HFF-Myc (cell line): ENCODE measurements around the gene SH3BGRL3.
A peak's percentile ranks its signal among the peaks of the same experiment; 100 is the strongest.

Experiments used
- DNase-seq: peaks from one replicate; pipeline ENCODE4 v3.0.0-alpha.2; 2011; ENCODE audit warnings: low read depth; ENCODE audit errors: extremely low read depth
- H3K4me3 ChIP-seq: replicated peaks from 2 replicates; pipeline ENCODE4 v1.5.1; 2011; ENCODE audit warnings: low read depth, mild to moderate bottlenecking, control low read depth, low read length
- TF ChIP-seq, protein P1 (sequence below): IDR thresholded peaks from 2 replicates; pipeline ENCODE4 v1.5.1; 2012; ENCODE audit warnings: mild to moderate bottlenecking, low read depth, low read length, control low read depth; ENCODE audit errors: missing control alignments

The SH3BGRL3 gene

DNA sequence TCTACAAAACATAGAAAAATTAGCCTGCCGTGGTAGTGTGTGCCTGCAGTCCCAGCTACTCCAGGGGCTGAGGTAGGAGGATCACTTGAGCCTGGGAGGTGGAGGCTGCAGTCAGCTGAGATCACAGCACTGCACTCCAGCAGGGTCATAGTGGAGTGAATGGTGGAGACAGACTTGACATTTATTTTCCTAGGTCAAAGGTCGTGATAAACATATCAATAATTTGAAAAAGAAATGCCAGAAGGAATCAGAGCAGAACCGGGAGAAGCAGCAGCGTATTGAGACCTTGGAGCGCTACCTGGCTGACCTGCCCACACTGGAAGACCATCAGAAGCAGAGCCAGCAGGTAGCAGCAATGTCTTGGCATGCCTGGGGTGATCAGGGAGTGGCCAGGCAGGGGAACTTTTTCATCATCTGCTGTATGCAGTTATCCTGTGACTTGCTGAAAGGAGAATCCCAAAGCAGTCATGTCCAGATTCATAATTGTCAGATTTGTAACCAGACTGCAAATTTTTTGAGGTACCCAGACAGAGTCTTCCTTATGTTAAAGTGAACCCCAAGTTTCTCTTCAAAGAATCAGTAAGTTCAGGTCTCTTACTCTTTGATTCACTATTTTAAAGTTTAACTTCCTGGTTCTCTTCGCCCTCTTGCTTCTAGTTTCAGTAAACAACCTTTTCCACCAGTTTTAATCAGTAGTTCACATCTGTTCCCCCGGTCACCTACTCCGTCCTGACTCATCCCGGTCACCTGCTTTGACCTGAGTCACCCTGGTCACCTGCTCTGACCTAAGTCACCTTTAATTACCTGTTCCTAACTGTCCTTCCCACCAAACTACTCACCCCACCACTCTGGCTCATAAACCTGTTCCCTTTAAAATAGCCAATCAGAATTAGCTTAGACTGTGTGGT, 11.3 kb upstream of the SH3BGRL3 start:
- no peak for DNase-seq
- TF ChIP-seq, protein P1, sequence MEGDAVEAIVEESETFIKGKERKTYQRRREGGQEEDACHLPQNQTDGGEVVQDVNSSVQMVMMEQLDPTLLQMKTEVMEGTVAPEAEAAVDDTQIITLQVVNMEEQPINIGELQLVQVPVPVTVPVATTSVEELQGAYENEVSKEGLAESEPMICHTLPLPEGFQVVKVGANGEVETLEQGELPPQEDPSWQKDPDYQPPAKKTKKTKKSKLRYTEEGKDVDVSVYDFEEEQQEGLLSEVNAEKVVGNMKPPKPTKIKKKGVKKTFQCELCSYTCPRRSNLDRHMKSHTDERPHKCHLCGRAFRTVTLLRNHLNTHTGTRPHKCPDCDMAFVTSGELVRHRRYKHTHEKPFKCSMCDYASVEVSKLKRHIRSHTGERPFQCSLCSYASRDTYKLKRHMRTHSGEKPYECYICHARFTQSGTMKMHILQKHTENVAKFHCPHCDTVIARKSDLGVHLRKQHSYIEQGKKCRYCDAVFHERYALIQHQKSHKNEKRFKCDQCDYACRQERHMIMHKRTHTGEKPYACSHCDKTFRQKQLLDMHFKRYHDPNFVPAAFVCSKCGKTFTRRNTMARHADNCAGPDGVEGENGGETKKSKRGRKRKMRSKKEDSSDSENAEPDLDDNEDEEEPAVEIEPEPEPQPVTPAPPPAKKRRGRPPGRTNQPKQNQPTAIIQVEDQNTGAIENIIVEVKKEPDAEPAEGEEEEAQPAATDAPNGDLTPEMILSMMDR, result no peak
- H3K4me3 ChIP-seq, result no peak overlapping the region

DNA sequence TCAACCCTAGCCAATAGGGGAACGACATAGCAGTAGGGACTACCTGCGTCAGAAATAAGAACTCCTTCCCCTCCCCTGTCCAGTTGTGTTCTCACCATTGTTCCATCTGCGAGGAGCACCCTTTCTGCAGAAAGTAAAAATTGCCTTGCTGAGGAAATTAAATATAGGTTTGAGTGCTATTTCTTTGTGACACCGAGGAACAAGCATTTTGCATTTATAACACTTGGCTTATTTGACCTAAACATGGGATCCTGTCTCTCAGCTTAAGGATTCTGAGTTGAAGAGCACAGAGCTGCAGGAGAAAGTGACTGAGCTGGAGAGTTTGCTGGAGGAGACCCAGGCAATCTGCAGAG, 10.7 kb upstream of the SH3BGRL3 start:
- no peak for DNase-seq
- TF ChIP-seq, protein P1, result no peak
- no peak overlapping the region for H3K4me3 ChIP-seq

DNA sequence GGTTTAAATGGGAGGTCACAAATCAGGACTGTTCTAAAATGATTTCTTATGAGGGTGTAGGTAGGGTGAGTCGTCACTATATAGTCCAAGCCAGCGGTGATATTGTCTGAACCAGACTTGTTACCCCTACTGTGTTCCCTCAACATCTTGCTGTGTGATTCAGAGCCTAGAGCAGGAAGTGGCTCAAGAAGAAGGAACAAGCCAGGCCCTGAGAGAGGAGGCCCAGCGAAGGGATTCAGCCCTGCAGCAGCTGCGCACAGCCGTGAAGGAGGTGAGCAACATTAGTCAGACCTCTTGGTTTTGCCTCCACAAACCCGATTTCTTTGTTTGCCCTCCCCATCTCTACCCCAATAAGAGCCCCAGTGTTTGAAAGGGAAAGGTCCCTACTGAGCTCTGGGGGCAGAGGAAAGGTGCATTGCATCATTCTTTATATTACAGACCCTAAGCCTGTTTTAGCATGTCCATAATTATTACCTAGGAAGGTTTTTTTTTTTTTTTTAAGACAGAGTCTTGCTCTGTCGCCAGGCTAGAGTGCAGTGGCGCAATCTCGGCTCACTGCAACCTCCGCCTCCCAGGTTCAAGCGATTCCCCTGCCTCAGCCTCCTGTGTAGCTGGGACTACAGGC, 5.0 kb upstream of the SH3BGRL3 start:
- TF ChIP-seq, protein P1, result no peak
- no peak overlapping the region for H3K4me3 ChIP-seq
- no peak for DNase-seq

DNA sequence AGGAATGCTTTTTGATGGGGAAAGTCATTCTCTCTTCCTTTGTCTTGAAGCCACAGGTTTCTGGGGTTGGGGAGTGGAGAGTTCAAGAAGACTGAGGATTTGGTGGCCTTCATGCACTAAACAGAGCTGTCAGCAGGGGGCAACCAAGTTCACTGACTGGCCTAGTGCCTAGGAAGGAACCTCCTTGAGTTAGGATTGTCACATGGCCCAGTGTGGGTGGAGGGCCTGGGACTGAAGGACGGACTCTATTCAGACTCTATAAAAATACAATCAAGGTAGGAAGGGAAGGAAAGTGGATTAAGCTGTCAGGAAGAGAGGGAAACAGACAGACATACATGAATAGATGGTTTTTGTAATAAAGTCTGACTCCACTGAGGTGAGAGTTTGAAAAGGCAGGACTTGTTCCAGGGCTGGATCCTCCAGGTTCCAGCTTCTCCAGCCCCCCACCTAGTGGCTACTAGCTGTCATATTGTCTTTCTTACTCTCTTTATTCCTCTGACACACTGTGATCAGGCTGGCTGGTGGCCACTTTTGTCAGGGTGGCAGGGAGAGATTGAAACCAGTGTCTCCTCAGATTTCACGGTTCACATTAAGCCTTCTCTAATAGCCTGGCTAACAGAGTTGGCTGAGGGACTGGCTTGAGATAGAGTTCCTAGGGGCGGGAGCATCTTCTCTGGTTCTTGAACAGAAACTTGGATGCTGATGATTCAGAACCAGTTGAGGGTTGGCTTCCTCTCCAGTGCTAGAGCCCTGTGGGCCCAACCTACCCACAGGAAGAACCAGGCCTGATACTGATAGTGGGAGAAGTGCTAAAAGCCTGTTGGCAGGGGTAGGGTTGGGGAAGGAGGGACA, 4.1 kb upstream of the SH3BGRL3 start:
- TF ChIP-seq, protein P1, result peak; percentile 85
- DNase-seq, result peak; percentile 85
- no peak overlapping the region for H3K4me3 ChIP-seq

DNA sequence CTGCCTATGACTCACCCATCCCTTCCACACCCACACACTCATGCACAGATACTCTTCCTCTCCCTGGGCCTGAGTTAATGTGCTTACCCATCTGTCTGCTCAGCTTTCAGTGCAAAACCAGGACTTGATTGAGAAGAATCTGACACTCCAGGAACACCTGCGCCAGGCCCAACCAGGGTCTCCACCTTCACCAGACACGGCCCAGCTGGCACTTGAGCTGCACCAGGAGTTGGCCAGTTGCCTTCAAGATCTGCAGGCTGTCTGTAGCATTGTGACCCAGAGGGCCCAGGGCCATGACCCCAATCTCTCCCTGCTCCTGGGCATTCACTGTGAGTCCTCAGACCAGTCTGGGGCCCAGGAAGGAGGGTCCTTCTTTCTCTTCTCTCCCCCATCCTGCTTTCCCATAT, 3.5 kb upstream of the SH3BGRL3 start:
- DNase-seq, result no peak
- no peak overlapping the region for H3K4me3 ChIP-seq
- TF ChIP-seq, protein P1, result no peak

DNA sequence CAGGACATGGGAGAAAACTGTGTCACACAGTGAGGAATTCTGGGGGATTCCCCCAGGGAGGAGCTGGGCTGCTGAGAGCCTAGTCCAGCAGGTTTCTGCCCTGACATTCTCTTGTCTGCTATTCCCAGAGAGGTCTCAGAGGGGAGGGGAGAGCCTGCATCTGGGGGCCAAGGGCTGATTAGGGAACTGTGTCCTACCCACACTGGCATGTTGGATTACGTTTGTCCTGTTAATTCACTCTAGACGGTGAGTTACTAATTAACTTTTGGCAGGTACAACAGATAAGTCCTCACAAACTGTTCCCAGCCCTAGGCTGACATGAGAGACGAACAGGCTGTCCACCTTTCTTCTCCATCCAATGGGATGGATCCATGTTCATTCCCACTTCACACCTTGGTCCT, 2.6 kb upstream of the SH3BGRL3 start:
- H3K4me3 ChIP-seq, result no peak overlapping the region
- no peak for DNase-seq
- TF ChIP-seq, protein P1, result no peak
